Suppressor macrophage treated with lipopolysaccharide for 4 hours (primary cell): ENCODE measurements around the gene RBMS2.
A peak's percentile ranks its signal among the peaks of the same experiment; 100 is the strongest.
"Not testable (repeated sequence)": the region's sequence is repeated elsewhere in the genome, so short reads cannot be mapped to it uniquely, and the experiment has no call there.

Experiments
- DNase-seq: peaks from one replicate; pipeline ENCODE4 v3.0.0-alpha.2; 2020

The RBMS2 gene

GRCh38 chr12:56521590-56522371, at the start of gene RBMS2:
RBMS2 (plus strand) TSS chr12:56521820; CDS start chr12:56522024, 204 bp downstream.
- peak; percentile 68 for DNase-seq

GRCh38 chr12:56474389-56474788, 47.2 kb upstream of the RBMS2 start:
- no peak for DNase-seq

- no peak for DNase-seq
Measured at GRCh38 chr12:56476143-56476542, 45.5 kb upstream of the RBMS2 start.

- DNase-seq = no peak
Measured at GRCh38 chr12:56476972-56477432, 44.6 kb upstream of the RBMS2 start.

- no peak for DNase-seq
Measured at GRCh38 chr12:56477521-56478225, 43.9 kb upstream of the RBMS2 start.

- DNase-seq = no peak
Measured at GRCh38 chr12:56479625-56480024, 42.0 kb upstream of the RBMS2 start.

GRCh38 chr12:56484566-56484965, 37.1 kb upstream of the RBMS2 start:
- no peak for DNase-seq

- DNase-seq = no peak
Measured at GRCh38 chr12:56486694-56487093, 34.9 kb upstream of the RBMS2 start.

- DNase-seq = no peak
Measured at GRCh38 chr12:56487448-56488040, 34.1 kb upstream of the RBMS2 start.

GRCh38 chr12:56488041-56488955, 33.3 kb upstream of the RBMS2 start, which contains the start of gene GLS2:
GLS2 (minus strand) TSS chr12:56488161; CDS start chr12:56488118, 43 bp downstream.
- peak; percentile 67 for DNase-seq

- no peak for DNase-seq
Measured at GRCh38 chr12:56490360-56490759, 31.3 kb upstream of the RBMS2 start.

- DNase-seq = not testable (repeated sequence)
Measured at GRCh38 chr12:56493409-56494105, 28.1 kb upstream of the RBMS2 start.

GRCh38 chr12:56494106-56494415, 27.6 kb upstream of the RBMS2 start:
- DNase-seq = not testable (repeated sequence)

- not testable (repeated sequence) for DNase-seq
Measured at GRCh38 chr12:56494481-56494880, 27.1 kb upstream of the RBMS2 start.

- DNase-seq = peak; percentile 32
Measured at GRCh38 chr12:56496704-56497103, 24.9 kb upstream of the RBMS2 start.

- DNase-seq = not testable (repeated sequence)
Measured at GRCh38 chr12:56498126-56498902, 23.3 kb upstream of the RBMS2 start.

GRCh38 chr12:56499452-56499851, 22.2 kb upstream of the RBMS2 start:
- DNase-seq = not testable (repeated sequence)

- not testable (repeated sequence) for DNase-seq
Measured at GRCh38 chr12:56499879-56500278, 21.7 kb upstream of the RBMS2 start.

GRCh38 chr12:56510786-56511185, 10.8 kb upstream of the RBMS2 start:
- DNase-seq = no peak

GRCh38 chr12:56514014-56514318, 7.7 kb upstream of the RBMS2 start:
- DNase-seq = not testable (repeated sequence)

- DNase-seq = no peak
Measured at GRCh38 chr12:56517854-56518253, 3.8 kb upstream of the RBMS2 start.
